HG02885 (cell line): ENCODE results near the gene UBR3.

Source experiments
- ATAC-seq: cut with Tn5 transposase; IDR thresholded peaks from one replicate; pipeline ENCODE4 v1.9.1; 2021; ENCODE audit warnings: mild to moderate bottlenecking; ENCODE audit not compliant: unreplicated experiment, poor library complexity

Gene UBR3

DNA sequence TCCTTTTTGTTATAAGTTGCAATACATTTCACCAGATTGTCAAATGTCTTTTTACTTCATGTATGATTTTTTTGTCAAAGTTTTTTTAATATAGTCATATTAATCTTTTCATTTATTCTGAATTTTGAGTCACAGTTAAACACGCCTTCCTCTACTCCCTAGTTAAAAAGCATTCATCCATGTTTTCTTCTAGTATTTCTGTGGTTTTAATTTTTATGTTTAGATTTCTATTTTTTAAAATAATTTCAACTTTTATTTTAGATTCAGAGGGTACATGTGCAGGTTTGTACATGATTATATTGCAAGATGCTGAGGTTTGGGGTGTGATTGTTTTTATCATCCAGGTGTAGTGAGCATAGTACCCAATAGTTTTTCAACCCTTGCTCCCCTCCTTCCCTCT, 204.0 kb downstream of the UBR3 start:
- no peak for ATAC-seq

DNA sequence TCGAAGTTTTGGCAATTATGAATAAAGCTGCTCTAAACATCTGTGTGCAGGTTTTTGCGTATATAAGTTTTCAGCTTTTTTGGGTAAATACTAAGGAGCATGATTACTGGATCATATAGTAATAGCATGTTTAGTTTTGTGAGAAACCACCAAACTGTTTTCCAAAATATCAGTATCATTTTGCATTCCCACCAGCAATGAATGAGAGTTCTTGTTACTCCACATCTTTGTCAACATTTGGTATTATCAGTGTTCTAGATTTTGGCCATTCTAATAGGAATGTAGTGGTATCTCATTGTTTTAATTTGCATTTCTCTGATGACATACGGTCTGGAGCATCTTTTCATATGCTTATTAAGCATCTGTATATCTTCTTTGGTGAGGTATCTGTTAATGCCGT, 207.3 kb downstream of the UBR3 start:
- ATAC-seq, result no peak

DNA sequence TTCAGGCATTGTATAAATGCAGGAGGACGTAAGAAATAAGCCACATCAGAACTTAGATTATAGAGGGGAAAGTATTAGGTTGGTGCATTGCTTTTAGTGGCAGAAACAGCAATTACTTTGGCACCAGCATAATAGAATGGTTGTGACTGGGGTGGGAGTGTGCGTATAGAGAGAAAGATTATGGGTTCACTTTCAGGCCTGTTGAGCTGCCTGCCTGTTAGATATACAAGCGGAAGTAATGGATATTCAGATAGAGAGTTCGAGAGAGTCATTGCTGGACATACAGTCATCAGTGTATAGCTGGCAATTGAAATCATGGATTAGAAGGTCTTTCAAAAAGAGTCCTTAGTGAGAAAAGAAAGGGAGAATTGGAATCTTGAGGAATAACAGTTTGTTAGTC, 211.5 kb downstream of the UBR3 start:
- ATAC-seq, result no peak

DNA sequence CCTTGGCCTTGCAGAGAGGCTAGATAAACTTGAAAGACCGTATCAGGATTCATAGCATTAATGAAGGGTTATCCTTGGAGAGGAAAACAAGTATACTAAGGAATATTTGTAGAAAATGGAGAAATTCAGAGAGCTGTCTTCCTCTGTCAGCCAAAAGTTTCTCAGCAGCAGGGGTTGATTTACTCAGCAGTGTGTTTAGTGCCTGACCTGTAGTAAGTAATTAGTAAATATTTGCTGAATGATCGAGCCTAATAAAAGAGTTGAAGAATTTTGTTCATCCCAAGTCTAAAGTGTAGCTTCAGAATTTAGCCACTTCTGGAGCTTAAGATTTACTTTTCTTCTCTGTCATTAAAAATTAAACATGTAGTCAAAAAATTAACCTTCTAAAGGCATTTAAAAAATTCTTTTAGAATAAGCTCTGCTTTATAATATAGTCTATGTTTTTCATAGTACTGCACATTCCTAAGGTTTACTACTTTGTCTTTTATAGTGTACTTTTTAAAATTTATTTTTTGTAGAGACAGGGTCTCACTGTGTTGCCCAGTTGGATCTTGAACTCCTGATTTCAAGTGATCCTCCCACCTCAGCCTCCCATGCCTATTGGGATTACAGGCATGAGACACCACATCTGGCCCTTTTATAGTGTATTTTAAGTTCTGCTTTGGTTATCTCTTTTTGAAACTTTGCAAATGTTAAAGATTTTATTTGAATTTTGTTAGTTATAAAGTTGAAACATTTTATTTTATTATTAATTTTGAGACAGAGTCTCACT, 212.3 kb downstream of the UBR3 start:
- no peak for ATAC-seq

DNA sequence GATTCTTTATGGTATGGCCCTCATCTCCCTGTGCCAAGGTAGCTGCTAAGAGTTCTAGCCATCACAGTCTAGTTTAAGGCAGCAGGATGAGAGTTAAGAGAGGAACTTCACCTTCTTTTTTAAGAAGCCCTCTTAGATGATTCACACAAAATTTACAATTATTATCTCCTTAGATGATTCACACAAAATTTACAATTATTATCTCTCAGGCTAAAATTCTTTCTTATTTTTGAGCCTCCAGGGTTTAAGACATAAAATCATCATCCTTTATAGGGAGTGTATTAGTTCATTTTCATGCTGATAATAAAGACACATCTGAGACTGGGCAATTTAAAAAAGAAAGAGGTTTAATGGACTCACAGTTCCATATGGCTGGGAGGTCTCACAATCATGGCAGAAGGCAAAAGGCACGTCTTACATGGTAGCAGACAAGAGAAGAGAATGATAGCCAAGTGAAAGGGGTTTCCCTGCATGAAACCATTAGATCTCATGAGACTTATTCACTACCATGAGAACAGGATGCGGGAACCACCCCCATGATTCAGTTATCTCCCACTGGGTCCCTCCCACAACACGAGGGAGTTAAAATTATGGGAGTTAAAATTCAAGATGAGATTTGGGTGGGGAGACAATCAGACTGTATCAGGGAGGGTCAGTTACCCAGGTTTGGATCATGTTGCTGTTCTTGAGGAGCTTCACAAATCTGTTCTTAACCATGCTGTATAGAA, 217.7 kb downstream of the UBR3 start:
- ATAC-seq, result no peak

DNA sequence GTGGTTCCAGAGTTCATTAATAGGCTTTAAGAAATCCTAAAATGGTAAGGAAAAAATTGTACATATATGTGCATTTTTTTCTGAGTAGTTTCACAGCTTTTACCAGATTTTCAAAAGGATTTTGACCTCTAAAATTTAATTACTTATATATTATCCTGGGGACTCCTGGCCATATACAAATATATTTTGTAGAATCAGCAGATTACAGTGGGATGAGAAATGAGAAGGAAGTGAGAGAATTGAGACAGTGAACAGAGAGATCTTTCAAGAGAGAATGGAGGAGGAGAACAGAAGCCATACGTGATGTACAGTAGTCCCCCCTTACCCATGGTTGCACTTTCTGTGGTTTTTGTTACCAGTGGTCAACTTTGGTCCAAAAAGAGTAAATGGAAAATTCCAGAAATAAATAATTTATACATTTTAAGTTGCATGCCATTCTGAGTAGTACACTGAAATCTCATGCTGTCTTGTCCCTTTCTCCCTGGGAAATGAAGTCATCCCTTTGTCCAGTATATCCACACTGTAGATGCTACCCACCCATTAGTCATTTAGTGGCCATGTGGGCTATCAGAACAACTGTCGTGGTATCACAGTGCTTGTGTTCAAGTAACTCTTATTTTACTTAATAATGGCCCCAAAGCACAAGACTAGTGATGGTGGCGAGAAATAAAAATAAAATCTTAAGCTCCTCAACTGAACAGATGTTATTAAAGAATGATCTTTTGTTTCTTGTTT, 220.2 kb downstream of the UBR3 start:
- ATAC-seq, result no peak

DNA sequence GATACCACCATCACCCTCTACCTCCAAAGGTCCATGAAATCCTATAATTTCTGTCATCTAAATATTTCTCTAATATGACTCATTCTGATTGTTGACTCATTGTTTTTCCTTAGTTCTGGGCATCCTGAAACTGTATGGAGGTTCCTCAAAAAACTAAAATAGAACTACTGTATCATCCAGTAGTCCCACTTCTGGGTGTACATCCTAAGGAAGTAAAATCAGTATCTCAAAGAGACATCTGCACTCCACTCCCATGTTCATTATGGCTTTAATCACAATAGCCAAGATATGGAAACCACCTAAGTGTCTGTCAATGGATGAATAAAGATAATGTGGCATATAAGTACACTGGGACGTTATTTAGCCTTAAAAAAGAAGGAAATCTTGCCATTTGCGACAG, 224.9 kb downstream of the UBR3 start:
- ATAC-seq, result no peak

DNA sequence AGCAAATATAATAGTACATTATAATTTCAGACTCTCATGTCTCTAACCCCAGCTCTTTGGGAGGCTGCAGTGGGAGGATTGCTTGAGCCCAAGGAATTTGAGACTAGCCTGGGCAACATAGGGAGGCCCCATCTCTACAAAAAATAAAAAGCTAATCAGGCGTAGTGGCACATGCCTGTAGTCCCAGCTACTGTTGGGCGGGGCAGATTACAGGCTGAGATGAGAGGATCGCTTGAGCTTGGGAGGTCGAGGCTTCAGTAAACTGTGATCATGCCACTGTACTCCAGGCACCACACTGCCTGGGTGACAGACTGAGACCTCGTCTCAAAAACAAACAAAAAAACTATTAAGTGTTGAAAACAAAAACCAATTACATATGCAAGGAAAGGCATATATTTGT, 227.7 kb downstream of the UBR3 start:
- ATAC-seq, result no peak

DNA sequence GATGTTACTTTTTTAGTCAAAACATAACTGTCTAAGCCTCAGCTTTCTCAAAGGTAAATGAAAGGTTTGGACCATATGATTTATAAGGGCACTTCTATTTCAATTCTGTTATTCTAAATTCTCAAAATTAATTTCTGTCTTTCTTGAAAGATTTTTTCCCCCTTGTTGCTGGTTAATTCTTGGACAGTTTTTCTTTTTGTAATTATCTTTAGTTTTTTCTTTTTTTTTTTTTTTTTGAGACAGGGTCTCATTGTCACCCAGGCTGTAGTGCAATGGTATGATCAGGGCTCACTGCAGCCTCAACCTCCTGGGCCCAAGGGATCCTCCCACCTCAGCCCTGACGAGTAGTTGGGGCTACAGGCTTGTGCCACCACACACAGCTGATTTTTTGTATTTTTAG, 229.6 kb downstream of the UBR3 start:
- no peak for ATAC-seq

DNA sequence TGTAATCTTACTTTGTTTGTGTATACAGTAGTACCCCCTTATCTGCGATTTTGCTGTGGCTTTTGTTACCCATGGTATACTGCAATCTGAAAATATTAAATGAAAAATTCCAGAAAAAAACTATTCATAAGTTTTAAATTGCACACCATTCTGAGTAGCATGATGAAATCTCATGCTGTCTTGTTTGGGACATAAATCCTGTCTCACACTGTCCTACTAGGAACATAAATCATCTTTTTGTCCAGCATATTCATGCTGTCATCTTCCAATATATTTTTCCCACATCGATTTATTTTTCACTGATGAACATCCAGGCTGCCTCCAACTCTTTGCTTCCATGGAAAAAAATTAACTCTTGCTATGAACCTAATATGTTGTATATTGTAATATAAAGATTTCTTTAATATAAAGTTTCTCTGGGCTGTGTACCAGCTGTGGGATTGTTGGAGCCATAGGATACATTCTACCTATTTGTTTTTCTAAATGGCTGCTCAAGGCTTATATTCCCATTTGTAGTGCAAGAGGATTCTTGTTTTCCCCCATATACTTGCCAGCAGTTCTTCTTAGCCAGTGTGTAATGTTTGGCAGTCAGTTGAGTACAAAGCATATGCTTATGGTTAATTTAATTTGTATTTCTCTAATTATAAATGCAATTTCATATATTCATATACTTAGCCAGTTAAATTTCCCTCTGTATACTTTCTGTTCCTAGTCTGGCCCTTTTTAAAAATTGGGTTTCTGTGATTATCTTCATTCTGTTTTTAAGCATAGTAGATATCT, 236.4 kb downstream of the UBR3 start:
- ATAC-seq, result no peak

DNA sequence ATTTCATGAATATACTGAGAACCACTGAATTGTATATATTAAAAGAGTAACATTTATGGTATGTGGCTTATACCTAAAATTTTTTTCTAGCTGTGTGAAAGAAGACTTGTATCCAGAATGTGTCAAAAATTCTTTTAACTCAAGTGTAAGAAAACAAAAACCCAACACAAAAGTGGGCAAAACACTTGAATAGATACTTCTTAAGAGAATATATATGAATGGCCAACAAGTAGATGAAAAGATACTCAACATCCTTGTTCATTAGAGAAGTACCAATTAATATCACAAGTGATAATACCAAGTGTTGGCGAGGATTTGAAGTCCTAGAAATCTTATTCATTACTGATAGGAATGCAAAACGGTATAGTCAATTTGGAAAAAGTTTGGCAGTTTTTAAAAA, 243.5 kb downstream of the UBR3 start:
- ATAC-seq, result no peak

DNA sequence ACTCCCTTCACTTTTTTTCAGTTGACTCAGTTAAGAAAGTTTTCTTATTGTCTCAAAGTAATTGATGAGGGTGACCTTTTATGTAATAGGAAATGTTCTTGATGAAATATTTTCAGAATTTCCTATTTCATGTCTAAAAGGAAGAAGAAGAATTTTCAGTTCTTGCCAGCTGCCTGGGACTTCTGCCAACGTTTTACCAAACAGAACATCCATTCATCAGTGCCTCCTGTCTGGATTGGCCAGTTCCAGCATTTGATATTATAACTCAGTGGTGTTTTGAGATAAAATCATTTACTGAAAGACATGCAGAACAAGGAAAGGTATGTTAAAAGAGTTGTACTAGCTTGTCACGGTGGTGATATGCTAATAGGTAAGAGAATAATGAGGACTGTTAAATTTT, 246.0 kb downstream of the UBR3 start:
- no peak for ATAC-seq

DNA sequence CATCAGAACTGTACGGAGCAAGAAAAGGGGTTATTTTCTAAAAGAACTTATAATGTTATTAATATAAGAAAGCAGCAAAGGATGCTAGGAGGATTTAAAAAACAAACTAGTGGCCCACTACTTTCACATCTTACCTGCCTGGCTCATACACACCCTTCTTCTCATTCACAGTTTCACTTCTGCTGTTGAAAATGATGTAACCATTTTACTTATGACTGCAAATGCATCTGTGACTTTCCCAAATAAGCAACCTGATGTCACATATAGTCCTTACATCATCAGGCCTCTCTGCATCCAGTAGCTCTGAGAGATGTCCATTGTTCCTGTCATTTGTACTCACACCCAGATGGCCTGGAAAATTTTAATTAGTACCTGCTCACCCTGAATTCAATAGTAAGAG, 248.9 kb downstream of the UBR3 start:
- ATAC-seq, result peak; percentile 66

DNA sequence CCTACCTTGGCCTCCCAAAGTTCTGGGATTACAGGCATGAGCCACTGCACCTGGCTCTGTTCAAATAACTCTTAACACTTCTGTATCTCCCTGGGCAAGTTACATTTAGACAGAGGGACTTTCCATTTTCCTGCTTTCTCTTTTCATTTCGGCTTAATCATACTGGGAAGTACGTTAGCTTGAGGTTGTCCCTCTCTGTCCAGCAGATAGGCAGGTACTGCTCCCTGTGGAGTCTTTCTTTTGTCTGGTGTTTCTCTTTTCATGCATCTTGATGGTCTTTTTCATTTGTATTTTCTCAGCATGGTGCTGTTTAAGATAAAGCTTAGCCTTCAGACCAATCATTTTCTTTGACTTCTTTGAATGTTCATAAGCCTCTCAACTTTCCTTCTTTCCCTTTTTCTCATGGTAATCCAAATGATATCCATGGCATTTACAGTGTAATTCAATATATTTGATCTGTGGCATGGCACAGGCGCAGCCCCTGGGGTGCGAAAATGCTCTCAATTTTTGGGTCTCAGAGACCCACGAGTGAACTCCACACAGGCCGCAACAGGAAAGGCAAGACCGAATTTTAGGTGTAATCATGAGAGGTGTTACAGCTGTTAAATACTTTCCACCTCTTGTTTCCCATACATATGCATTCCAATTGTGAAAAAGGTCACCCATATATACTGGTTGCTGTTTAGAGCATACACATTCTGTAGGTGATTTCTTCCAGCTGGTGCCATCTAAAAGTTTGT, 250.7 kb downstream of the UBR3 start:
- ATAC-seq, result no peak

DNA sequence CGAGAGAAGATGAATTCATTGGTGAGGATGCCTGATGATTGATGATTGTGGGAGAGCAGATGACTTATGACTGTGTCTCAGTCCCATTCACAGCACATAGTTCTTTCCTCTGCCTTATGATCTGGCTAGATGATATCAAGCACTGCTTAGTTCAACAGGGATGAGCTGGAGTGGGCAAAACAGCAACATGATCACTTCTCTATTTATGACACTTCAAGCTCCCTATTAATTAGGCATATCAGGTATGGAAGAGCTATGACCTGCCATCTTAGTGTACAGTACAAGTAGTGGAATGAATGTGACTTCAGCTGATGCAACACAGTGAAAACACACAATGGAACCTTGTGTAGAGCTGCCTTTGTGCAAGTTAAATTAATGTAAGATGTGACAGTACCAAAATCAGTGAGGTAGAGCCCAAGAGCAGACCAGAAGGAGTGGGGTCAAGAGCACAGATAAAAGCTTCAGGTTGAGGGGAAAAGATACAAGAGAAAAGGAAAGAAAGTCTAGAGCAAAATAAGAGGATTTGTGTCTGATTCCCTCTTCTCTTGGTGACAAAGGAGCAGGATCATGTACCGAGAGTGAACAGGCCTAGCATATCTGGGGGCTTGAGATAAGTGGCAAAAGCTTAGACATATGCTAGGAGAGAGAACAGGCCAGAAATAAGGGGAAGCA, 257.7 kb downstream of the UBR3 start:
- no peak for ATAC-seq

DNA sequence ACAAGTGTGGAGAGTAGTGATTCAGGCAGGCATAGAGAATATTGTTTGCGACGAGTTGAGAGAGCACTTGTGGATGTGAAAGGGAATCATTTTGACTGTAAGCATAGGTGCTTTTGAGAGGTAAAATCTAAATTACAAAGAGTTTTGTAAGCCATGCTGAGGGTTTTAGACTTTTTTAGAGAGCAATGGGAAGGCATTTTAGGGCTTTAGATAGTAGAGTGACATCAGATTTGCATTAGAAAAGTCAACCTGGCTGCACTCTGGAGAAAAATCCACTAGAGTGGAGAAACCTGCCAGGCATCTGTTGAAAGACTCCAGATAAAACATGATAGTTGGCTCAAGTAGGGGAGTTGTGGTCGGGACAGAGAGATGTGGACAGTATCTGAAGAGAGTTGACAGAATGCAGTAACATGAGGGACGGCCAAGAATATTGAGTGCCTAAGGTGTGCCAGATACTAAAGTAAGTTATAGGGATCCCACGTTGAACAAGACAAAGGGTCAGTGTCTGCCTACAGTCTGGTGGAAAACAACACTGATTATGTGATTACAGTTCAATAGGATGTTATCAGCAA, 258.9 kb downstream of the UBR3 start:
- no peak for ATAC-seq

DNA sequence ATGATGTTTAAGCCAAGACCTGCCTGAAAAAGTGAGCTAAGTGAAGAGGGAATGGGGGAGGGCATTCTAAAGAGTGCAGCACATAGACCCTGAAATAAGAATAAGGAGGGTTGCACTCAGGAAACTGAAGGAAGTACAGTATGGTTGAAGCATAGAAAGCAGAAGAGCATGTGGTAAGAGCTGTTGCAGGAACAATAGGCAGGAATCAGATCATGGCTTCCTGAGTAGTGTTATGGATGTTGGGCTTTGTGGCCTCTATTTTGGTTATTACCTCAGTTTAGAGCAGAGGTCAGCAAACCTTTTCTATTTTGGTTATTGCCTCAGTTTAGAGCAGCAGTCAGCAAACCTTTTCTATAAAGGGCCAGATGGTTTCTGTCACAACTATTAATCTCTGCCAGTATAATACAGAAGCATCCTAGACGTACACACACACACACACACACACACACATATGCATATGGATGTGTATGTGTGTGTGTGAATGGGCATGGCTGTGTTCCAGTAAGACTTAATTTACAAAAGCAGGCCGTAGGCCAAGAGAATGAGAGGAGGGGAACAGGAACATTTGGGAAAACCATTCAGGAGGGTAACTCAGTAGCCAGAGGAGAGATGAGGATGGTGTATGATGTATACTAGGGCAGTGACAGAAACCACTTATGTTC, 259.6 kb downstream of the UBR3 start:
- ATAC-seq, result no peak

DNA sequence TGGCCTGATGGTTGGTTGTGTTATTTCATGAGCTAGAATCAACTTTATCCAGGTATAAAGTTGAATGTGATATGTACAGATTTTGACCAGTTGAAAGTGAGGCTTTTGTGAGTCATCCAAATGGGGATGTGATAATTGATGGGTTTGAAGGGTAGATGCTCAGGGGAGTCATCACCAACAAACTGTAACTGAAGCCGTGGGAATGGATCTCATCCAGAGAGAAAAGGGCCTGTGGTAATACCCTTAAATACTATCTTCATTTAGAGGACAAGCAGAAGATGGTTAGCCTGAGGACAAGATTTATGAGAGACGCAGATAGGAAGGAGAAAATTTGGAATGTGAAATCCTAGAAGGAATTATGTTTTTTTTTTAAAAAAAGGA, 260.1 kb downstream of the UBR3 start:
- ATAC-seq, result no peak

DNA sequence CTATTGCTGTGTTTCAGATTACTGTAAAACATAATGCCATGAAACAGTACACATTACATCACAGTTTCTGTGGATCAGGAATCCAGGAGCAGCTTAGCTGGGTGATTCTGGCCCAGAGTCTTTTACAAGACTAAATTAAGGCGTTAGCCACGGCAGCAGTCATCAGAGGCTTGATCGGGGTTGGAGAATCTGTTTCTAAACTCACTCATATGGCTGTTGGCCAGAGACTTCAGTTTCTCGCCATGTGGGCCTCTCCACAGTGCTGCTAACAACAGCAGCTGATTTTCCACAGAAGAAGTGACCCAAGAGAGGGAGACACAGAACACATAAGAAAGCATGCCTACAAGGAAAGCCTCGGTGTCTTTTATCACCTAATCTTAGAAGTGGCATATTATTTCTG, 261.5 kb downstream of the UBR3 start:
- ATAC-seq, result no peak
